ENCODE data around the gene EPB41L2.

The EPB41L2 gene

DNA sequence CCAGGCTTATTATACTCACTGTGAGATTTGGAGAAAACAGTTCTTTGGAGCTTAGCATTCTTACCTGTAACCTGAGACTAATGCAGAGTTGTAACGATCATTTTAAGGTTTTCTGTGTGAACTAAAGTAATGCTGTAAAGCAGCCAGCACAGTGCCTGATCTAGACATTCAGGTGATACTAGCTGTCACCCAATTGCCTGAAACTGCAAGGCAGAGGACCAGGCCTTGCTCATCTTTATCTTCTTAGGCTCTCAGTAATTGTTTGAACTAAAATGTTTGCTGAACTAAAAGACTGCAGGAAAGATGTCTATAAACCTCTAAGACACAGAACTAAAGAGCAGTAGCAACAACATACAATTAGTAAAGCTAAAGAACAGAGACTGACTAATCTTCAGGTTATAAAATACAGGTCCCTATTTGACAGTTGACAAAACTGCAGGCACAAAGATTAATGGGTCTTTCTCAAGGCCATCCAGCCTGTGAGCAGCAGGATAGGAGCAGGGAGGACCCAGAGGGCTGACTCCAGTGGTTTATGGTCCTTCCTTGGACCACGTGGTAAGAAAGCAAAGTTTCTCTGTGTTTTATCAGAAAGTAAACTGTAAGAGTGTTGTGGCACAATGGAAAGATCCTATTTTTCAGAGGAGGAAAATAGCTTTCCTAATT is 204.4 kb downstream of the EPB41L2 start:
- no peak for DNase-seq

DNA sequence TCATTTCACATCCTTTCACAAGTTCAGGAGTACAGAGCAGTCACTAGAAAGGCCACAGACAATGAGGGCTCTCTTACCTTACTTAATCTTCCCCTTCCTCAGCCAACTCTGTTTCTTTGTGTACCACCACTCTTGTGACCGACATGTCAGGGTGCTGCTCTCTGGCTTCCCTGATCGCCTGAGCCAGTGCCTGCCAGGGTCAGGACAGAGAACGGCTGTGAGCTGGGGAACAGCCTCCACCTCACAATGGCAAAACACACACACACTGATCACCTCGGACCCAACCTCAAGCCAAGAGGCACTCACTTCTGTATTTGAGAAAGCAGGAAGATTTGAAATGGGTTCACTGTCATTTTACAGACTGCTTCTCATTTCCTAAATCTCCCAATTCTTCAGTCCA is 205.0 kb downstream of the EPB41L2 start:
- no peak for DNase-seq

DNA sequence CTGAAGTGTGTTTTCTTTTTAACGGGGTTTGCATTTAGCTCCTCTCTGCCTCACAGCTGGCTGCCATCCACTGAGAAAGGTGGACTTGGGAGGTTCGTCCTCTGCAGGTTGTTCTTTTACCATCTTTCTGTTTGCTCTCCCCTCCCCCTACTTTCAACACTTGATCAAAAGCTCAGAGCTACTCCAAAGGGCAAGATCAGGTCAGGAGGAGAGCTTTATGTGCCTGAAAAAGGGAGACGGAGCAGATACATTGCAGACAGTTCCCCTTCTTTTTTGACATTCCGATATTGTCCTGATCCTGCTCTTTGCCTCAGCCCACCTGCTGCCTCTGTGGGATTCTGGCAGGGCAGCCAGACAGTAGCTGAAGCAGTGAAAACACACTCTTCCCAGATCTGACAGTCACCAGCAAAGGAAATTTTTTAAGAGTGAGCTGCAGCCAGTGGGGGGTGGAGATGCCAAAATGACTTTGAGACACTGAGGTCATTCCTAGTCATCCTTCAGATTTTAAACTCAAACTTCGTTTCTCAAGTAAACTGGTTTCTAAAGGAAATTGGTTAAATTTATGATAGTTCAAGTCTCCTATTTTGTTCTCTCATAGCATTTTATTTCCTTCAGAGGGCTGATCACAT is 209.4 kb downstream of the EPB41L2 start:
- DNase-seq, result no peak

DNA sequence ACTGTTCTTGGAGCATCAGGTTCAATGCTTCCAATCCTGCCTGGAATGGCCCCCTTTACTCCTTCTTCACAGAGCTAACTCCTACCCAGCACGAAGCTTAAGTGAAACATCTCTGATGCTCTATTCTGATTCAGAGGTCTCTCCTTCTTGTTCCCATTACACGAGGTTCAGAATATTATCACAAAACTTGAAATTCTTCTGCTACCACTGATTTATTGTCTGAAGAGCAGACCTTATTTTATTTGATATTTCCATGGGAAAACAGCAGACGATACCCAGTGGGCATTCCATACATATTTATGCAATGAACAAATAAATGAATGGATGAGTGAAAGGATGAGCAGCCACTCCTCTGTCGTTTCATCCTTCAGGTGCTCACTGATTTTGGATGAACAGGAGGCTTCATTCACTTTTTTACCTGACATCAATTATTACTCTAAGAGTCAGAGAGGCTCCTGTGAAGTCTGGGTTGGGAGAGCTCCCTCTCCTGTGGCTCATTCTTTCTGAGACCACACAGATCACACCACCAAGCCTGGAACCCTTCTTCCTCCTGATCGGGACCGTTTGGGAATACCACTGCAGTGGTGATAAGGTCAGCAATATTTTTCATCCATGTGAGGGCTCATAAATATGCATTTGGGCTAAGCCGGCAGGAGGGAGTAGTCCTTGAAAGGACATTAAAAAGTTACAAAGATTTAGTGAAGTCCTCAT is 210.0 kb downstream of the EPB41L2 start:
- no peak for DNase-seq

DNA sequence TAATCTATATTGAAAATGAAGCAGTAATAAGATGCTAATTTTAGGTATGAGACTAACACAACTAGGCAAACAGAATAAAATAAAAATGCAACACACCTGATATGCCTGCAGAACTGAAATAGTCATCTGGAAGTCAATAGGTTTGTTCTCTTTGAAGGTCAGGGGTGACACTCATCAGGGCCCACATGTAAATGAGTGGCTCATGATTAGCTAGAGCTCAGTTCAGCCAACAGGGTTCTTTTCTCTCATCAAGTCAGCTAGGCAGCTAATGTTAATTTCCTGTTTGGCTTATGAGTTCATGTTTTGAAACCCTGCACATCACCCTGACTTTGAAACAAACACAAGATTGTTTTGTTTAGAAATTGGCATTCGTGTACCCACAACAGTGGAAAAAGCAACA is 212.0 kb downstream of the EPB41L2 start:
- no peak for DNase-seq

DNA sequence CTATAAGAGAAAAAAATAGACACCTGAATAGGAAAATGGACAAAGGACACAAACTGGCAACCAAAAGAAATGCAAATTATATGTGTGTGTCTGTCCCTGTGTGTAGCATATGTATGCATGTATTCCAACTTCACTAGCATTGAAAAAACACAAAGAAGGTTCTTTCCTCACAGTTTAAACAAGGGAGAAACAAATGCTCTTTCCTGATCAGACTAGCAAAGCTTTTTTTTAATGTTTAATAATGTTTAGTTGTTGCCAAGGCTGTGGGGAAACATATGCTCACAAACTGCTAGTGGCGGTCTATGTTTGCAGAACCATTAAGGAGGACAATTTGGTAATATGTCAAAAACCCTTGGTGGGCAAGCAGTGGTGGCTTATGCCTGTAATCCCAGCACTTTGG is 213.5 kb downstream of the EPB41L2 start:
- DNase-seq, result no peak

DNA sequence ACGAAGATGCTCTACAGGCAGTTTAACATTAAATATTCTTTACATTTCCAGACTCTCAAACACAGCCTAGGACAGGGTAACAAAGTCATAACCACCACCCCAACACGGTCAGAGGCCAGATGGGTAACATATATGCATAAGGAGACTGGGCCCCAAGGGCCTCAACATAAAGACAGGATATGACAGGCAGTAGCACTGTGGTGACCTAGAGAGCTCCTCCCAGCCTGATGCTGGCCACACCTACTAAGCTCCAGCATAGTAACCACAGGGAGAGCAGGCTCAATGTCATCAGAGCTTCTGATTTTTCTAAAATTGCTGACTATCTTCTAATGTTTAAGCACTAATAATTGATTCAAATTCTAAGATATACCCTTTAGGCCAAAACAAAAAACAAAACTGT is 214.1 kb downstream of the EPB41L2 start:
- peak; percentile 40 for DNase-seq

DNA sequence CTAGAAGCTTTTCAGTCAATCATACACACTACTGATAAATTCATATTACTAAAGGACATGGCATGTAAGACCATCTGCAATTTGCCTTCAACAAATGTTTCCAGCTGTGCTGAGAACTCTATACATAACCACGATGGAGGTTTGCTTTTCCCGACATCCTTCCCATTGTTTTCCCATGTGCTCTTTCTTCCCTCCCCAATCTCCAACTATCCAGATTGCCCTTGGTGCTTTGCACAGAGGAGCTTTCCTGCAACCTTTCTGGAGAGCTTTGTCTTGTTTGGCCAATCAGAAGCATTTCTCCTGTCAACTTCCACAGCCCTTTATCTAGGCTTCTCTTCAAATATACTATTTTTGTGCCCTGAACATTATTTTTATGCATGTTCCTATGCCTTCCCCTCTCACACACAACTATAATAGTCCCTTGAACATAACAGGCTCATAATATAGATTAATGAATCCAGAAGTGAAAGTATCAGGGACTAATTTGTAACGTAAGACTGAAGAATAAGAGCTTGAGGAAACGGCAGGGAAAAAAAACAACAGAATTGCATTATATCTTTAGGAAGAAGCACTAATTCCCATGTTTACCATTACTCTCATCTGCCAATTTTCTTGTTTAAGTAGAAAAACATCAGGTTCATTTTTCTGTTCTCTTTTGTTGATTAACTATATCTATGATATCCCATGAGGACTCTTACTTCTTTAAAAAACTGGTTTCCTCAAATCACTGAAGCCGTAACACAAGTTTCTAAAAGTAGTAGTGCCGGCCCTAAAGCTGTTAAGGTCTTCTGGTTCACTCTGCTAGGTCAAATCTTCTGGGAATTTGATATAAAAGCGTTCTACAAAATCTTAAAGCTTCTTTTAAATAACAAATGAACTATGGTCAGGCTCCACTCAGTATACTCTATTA is 215.8 kb downstream of the EPB41L2 start:
- no peak for DNase-seq

DNA sequence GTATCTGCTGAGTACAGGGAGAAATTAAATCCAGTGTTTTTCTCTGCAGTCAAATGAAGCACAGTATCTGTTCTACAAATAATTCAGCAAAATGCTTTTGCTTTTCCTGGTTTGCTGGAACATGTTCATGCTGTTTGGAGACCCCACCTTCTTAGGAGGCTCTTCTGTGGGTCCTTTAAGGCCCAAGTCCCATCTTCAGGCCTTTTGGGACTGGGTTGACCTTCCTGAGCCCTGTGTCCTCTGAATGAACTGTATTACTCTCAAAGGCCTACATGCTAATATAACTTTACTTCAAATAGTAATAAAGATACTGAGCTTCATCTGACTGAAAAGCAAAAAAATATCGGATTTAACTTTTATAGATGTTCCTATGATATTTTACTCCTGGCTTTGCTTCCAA is 216.5 kb downstream of the EPB41L2 start:
- DNase-seq, result no peak

DNA sequence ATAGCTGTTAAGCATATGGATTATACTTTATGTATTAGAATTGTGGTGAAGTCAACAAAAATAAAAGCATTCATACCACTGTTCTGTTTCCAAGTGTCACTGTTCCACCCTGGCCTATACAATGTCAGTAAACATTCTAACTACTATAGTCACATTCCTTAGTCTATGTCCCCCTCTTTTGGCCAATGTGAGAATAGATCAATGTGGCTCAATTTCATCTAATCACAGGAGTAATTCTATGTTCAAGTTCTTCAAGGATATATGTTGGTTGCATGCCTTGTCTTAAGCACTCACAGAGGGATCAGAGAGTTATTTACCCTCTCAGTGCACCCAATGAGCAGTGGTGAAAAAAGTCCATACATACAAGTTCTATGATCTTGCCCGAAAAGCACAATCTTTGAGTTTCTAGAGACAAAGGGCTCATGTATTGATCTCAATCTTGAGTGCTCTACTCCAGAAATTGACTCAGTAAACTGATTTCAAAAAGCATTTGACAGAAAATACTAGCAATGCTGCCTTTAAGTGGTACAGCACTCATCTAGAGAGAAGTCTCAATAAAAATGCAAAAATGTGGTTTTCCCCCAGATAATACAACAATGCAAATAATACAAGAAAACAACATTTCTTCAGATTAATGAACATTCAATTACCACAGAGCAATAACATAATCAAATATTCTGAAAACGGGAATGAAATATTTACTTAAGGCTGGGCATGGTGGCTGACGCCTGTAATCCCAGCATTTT is 219.3 kb downstream of the EPB41L2 start:
- peak; percentile 79 for DNase-seq

DNA sequence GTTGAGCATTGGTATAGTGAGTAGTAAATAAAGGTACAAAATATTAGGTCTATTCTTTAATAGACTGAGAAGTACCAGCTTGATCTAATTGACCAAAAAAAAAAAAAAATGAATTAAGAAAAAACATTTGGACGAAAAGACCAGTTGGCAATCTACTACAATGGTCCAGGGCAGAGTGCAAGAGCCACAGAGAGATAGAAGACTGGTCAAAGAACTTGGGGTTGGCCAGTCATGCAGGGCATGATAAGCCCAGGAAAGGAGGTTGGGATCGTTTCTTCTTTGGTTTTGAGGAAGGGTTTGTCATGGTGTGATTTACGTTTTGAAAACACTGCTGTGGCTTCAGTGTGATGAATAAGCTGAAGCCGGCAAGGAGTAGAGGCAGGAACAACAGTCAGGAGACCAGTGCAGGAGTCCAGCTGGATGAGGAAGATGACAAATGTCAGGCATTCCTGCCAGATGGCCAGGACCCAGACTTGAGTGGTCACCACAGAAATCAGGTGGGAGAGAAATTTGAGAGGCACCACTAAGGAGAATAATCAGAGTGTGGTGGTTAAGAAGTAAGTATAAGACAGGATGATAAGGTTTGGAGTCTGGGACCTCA is 221.8 kb downstream of the EPB41L2 start:
- DNase-seq, result peak; percentile 8

DNA sequence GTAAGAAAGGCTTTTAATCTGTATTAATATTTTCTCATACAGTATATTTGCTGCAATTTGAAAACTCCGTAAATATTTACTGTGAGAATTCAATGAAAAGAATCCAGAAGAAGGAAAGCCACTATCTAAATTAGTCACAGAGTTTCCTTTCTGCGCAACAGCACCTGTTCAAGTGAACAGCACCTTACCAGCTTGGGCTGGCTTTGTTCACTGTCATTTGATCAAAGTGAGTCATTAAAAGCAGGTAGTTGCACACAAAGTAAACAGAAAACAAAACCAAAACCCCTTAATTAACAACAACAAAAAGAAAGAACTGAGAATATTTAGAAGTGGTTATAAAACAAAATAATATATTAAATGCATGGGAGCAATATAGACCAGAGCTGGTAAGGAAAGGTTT is 223.0 kb downstream of the EPB41L2 start:
- no peak for DNase-seq

DNA sequence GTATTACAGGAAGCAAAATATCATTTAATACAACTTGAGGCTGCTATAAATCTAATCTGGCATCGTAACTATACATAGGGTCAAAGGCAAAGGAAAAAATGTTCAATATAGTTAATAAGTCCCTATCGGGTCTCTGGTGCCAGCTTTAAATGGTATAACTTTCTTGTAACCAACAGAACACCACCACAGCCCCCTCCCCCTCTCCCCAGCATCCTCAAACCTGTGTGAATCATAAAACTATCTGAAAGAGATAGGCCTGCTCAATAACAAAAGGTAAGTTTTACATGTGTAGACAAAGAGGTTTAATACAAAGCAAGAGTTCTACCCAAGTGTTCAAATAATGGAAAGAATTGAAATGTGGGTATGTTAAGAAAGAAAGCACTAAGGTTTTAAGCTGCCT is 223.7 kb downstream of the EPB41L2 start:
- DNase-seq, result no peak

DNA sequence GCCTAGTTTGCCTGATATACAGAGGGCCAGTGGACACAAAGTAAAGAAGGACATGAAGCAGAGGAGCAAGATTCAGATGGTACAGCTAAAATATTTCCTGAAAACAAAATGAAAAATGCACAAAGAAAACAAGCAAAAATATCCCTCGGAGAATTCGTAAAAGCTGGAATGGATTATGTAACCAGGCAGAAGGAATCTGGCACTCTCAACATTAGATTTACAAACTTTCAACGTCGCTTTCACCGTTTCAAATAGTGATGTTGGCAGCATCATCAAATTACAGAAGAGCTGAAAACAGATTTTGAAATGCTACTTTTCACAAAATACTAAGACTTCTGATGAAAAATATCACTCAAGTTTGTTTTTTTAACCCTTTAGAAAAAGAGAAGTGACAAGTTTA is 224.1 kb downstream of the EPB41L2 start:
- no peak for DNase-seq

DNA sequence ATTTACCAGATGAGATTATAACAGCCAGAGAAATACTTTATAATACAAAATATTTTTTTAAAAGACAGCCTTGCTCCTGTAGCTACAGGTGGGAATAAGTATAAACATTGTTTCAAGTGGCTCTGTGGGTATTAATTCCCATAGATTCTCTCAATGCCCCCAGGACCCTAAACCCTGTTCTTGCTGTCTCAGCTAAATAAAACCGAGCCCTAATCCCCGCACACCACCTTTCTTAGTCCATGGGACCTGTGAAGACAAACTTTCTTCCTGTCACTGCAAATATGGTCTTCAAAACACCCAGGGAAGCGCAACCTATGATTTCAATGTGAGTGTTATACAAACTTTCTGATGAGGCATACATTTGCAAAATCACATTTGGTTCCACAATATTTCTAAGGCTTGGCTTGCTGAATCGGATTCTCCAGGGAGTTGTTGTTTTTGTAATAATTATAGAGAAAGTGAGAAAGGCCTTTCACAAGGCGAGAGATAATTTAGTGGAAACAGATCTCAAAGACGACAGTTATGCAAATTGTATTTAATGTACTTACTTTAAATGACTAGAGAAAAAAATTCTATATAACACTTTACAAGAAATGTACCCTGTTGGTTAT is 224.7 kb downstream of the EPB41L2 start:
- DNase-seq, result no peak

DNA sequence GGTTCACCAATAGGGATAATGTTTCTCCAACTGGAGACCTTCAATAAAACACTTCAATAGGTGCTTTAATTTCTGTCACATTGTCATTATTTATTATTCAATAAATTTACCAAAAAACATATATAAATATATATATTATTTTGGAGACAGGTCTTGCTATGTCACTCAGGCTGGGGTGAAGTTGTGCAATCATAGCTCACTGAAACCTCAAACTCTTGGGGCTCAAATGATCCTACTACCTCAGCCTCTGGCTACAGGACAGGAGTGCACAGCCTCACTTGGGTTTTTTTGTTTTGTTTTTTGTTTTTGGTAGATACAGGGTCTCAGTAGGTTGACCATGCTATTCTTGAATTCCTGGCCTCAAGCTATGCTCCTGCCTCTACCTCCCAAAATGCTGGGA is 226.0 kb downstream of the EPB41L2 start:
- no peak for DNase-seq

DNA sequence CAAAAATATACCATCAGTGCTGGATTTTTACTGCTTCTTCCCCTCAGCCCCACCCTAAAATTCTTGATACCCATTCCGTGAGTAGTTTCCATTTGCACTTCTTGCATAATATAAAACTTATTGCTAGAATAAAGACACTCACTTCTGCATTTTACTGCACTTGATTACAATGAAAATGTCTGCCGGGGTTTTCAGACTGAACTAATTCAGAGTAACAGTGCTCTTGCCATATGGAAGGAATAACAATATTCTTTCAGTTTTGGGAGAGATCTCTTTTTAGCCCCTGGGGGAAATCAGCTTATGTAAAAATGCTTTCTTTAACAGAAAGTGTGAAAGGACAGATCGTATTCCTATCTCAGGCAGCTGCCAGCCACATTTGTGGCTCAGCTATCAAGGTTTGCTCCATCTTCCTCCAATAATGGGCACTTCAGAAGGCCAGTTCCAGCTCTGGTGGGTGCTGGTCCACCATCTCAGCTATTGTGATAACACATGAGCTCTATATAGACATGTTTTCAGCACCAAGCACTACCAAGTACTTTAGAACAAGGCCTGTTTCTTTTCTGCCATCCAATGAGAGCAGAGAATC is 226.9 kb downstream of the EPB41L2 start:
- no peak for DNase-seq

DNA sequence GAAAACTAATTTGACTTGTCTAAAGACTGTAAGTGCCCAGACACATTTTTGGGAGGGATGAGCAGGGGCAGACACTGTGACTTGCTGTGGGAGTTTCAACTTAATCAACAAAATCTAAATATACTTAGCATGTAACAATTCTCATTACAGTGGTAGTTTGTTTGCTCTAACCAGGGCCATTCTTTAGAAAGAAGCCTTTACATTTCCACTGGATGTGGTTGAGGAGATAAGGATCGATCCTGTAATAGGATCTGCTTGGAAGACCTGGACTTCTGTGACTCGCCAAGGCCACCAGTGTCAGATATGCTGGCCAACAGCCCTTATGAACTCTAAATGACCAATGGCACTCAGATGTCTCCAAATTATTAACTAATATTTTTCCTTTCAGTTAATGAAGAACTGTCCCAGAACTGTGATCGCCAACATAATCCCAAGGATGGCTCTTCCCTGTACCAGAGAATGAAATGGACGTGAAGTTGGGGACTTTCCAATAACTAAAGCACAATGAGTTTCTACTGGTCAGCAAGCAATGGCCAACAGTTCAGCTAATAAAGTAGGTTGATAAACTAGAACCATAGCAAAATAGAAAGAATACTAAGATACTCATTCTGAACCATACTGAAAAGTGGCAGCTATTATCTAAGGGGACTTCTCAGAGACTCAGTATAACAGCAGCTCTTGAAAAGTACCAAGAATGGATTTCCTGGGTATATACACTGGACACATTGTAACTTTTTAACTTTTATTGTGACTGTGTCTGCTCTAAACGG is 228.4 kb downstream of the EPB41L2 start:
- no peak for DNase-seq

DNA sequence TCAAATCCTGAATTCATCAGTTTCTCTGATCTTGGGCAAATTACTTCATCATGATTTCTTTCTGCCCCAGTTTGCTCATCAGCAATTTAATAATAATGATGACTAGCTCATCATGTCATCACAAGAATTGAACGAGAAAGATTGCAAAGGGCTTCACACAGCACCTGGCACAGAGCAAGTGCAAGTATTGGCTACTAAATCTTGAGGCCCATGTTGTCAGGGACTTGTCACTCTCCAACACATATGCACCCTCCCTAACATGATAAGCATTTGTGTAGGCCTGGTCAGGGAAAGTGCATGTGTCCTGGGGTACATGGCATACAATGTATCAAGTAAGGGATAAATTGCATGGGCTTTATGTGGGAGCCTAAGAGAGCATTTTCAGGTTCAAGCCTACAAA is 229.5 kb downstream of the EPB41L2 start:
- DNase-seq, result no peak

DNA sequence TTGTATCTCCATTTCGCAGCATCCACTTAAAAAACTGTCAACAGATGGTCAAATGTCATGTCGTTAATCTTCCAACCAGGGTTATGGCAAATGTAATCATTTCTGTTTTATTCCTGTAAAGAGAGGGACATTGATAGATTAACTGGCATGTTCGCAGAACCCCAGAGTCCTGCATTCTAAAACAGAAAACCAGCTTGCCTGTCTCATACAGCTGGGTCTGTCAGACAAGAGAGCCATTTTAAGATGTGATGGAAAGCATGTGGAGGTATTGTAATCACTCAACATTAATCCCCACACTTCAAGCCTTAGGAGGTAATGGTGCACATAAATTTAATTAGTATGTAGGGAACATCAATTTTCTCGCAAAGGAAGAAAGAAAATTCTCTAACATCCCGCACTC is 231.4 kb downstream of the EPB41L2 start:
- no peak for DNase-seq

All from hematopoietic multipotent progenitor cell treated with erythropoietin and hydrocortisone succinate and interleukin-3 and kit ligand, for 4 days (in vitro differentiated cells).